KOPT-K1 (cell line): ENCODE measurements around the gene PI4KB.

Experiments used
- H3K27ac ChIP-seq: fragments of 200-600 bp; sonication (generic); 2 replicates; pipeline ENCODE4 v1.5.1; 2016; ENCODE audit warnings: antibody characterized with exemption, mild to moderate bottlenecking, low read depth, low read length; ENCODE audit not compliant: poor library complexity, severe bottlenecking
- H3K36me3 ChIP-seq: fragments of 200-600 bp; sonication (generic); 2 replicates; pipeline ENCODE4 v1.5.1; 2017; ENCODE audit warnings: antibody characterized with exemption, mild to moderate bottlenecking, low read length, moderate library complexity; ENCODE audit not compliant: insufficient read depth
- H3K9me3 ChIP-seq: fragments of 200-600 bp; sonication (generic); 2 replicates; pipeline ENCODE4 v1.5.1; 2017; ENCODE audit warnings: antibody characterized with exemption, low read length, mild to moderate bottlenecking; ENCODE audit not compliant: insufficient read depth, poor library complexity, severe bottlenecking

Gene PI4KB

DNA sequence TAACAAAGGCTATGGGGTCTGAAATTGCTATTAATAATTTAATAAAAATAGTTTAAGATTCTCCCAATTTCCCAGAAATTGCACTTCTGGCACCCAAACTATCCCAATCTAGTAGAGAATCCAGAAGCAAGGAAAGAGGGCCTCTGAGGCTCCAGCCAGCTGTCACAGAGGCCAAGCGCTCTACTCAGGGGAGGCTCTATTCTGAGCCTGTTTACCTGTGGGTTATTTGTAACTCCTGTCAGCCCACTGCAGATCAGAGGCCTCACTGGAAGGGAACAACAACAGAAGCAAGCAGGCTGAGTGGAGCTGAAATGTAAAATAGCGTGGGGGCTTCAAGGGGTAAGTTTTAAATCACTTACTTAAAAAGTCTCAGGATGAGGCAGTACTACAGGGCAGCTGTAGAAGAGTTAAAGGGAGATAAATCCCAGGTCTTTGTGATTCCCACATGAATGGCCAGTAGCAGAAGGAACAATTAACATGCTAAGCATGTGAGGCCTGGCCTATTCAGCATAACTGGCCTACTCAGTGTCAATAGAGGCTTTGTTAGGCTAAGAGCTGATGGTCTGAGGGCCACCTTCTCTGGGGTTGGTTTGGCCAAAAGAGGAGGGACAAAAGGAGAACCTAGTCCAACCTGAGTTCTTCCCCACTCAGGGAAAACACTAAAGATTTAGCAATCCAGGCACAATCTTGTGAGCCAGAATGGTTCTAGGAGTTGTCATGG lies 32.3 kb downstream of the PI4KB start:
- H3K36me3 ChIP-seq = peaks cover 92% of the 10 kb centered on the region
- H3K27ac ChIP-seq = no peak overlapping the region
- H3K9me3 ChIP-seq = no peaks in the 10 kb centered on the region

DNA sequence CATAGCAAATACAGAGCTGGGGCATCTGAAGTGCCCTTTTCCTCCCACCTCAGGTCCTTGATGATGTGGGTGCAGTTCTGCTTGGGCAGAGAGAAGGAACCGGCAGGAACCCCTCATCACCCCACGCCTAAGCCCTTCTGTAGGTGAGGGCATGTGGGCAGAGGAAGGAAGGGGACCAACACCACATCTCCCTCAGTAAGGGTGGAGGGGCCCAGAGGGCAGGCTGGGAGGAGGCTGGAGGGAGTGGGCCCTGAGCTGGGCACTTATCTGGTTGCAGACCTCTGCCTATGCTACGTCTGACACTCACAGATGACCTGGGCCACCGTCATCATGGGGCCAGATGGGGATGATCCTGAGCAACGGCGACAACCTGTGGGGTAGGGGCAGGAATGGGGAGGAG lies 34.1 kb downstream of the PI4KB start:
- Histone ChIP-seq H3K9me3 (no peaks in the 10 kb centered on the region), H3K27ac (peak overlapping the region; percentile 73), H3K36me3 (peaks cover 92% of the 10 kb centered on the region)

DNA sequence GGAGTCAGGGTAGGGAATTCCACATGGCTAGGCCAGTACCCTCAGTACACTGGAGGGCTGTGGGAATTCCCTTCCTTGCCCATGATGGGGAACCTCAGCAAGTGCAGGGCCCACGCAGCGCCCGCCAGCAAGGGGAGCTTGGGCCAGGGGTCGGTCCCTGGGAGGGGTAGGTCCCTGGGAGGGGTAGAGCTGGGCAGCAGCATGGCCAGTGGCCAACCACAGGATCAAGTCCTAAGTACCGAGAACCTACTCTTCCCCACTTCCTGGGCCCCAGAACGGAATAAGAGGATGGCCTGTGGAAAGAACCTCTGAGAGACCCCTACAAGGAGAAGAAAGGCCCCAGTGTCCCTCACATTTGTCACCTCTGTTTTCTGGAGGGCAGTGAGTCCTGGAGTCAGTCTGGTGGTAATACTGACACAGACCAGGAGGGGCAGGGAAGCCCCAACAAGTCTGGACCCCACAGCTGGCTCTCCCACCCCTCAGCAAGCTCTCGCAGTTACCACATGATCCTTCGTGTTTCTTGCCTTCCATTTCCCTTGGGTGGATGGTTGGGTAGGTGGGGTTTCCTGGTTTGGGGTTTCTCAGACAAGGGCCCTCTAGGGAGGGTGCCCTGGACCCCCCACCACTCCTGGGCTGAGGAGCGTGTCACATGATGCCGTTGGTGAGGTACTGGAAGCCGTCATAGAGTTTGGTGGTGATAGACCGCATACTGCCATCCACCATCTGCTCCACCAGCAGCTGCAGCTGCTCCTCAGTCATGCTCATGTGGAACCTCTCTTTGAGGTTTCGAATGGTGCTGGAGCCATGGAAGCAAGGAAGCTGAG lies 34.8 kb downstream of the PI4KB start:
- Histone ChIP-seq H3K27ac (peak overlapping the region; percentile 73), H3K36me3 (peaks cover 92% of the 10 kb centered on the region), H3K9me3 (no peaks in the 10 kb centered on the region)

DNA sequence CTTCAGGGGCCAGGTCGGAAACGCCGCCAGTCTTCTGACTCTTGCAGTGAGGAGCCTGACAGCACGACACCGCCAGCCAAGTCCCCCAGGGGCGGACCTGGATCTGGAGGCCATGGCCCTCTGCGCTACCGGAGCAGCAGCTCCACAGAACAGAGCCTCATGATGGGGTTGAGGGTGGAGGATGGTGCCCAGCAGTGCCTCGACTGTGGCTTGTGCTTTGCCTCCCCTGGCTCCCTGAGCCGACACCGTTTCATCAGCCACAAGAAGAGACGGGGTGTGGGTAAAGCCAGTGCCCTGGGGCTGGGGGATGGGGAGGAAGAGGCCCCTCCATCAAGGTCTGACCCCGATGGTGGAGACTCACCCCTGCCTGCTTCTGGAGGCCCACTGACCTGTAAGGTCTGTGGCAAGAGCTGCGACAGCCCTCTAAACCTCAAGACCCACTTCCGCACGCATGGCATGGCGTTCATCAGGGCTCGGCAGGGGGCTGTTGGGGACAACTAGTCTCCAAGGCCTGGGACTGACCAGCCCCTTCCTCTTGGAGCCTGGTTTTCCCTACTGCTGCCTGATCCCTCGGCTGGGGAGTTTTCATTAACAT lies 36.4 kb downstream of the PI4KB start:
- peaks cover 92% of the 10 kb centered on the region for H3K36me3 ChIP-seq
- H3K9me3 ChIP-seq = no peaks in the 10 kb centered on the region
- peak overlapping the region; percentile 36 for H3K27ac ChIP-seq

DNA sequence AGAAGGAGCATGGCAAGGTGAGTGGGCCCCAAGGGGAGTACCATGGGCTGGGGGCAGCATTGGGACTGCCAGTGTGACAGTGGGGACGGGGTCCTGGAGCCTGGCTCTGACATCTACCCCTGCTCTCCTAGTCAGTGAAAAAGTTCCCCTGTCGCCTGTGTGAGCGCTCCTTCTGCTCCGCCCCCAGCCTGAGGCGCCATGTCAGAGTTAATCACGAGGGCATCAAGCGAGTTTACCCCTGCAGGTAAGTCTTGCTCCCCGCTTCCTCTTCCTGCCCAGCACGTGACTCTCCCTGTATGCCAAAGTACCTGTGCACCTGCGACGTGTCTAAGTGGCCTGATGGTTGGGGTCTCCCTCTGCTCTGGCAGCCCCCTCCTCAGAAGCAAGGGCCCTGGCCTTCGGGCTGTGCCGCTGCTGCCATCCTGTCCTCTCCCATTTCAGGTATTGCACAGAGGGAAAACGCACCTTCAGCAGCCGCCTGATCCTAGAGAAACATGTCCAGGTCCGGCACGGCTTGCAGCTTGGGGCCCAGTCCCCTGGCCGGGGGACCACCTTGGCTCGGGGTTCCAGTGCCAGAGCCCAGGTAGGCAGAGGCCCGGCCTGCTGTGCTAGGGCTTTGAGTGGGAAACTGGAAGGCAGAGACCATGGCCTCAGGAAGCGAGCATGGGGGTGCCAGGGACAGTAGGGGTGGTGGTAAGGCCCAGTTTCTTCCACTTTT lies 37.1 kb downstream of the PI4KB start:
- peak overlapping the region; percentile 36 for H3K27ac ChIP-seq
- peaks cover 90% of the 10 kb centered on the region for H3K36me3 ChIP-seq
- H3K9me3 ChIP-seq = no peaks in the 10 kb centered on the region

DNA sequence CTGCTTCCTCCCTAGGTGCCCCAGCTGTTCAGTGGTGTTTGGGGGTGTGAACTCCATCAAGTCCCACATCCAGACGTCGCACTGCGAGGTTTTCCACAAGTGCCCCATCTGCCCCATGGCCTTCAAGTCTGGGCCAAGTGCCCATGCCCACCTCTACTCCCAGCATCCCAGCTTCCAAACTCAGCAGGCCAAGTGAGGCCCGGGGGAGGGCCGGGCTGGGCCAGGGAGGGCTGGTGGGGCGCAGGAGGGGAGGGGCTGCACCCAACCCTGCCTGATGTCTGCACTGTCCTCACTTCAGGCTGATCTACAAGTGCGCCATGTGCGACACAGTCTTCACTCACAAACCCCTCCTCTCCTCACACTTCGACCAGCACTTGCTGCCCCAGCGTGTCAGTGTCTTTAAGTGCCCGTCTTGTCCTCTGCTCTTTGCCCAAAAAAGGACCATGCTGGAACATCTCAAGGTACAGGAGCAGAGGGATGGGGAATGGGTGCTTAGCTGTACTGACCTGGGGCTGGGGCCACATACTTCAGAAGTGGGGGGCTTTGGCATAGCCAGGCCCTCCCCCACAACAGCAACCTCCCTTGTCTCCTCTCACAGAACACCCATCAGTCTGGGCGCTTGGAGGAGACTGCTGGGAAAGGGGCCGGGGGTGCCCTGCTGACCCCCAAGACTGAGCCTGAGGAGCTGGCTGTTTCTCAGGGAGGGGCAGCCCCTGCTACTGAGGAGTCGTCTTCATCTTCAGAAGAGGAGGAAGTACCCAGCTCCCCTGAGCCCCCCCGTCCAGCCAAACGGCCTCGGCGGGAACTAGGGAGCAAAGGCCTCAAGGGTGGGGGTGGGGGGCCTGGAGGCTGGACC lies 37.9 kb downstream of the PI4KB start:
- Histone ChIP-seq H3K9me3 (no peaks in the 10 kb centered on the region), H3K36me3 (peaks cover 87% of the 10 kb centered on the region), H3K27ac (peak overlapping the region; percentile 11)

DNA sequence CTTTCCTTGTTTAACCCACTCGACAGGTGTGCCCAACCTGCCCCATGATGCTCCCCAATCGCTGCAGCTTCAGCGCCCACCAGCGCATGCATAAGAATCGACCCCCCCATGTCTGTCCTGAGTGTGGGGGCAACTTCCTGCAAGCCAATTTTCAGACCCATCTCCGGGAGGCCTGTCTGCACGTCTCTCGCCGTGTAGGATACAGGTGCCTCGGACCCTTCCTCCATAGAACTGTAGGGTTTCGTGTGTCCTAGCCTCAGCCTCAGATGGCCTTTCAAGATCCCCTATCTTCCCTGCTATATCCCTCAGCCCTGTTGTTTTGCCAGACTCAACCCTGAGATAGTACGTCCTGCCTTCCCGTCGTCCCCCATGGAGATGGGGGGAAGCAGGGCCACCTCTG lies 38.7 kb downstream of the PI4KB start:
- Histone ChIP-seq H3K9me3 (no peaks in the 10 kb centered on the region), H3K36me3 (peaks cover 79% of the 10 kb centered on the region), H3K27ac (peak overlapping the region; percentile 11)

DNA sequence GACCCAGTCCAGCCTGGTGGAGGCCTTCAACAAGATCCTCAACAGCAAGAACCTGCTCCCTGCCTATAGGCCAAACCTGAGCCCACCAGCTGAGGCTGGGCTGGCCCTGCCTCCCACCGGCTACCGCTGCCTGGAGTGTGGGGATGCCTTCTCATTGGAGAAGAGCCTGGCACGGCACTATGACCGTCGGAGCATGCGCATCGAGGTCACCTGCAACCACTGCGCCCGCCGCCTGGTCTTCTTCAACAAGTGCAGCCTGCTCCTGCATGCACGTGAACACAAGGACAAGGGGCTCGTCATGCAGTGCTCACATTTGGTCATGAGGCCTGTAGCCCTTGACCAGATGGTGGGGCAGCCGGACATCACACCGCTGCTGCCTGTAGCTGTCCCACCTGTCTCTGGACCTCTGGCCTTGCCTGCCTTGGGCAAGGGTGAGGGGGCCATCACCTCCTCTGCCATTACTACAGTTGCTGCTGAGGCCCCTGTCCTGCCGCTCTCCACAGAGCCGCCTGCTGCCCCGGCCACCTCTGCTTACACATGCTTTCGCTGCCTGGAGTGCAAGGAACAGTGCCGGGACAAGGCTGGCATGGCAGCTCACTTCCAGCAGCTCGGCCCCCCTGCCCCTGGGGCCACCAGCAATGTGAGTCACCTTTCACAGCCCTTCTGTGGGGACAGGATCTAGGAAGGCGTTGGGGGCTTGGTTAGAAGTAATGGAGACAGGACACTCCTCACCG lies 39.3 kb downstream of the PI4KB start:
- Histone ChIP-seq H3K9me3 (no peaks in the 10 kb centered on the region), H3K36me3 (peaks cover 73% of the 10 kb centered on the region)

DNA sequence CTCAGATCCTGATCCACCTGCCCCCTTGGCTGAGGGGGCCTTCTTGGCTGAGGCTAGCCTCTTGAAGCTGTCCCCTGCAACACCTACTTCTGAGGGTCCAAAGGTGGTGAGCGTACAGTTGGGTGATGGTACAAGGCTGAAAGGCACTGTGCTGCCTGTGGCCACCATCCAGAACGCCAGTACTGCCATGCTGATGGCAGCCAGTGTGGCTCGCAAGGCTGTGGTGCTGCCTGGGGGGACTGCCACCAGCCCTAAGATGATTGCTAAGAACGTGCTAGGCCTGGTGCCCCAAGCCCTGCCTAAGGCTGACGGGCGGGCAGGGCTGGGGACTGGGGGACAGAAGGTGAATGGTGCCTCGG lies 39.9 kb downstream of the PI4KB start:
- H3K9me3 ChIP-seq = no peaks in the 10 kb centered on the region
- peaks cover 72% of the 10 kb centered on the region for H3K36me3 ChIP-seq
- H3K27ac ChIP-seq = no peak overlapping the region

More for the DNA sequence above, 39.3 kb downstream of the PI4KB start:
- H3K27ac ChIP-seq = no peak overlapping the region

DNA sequence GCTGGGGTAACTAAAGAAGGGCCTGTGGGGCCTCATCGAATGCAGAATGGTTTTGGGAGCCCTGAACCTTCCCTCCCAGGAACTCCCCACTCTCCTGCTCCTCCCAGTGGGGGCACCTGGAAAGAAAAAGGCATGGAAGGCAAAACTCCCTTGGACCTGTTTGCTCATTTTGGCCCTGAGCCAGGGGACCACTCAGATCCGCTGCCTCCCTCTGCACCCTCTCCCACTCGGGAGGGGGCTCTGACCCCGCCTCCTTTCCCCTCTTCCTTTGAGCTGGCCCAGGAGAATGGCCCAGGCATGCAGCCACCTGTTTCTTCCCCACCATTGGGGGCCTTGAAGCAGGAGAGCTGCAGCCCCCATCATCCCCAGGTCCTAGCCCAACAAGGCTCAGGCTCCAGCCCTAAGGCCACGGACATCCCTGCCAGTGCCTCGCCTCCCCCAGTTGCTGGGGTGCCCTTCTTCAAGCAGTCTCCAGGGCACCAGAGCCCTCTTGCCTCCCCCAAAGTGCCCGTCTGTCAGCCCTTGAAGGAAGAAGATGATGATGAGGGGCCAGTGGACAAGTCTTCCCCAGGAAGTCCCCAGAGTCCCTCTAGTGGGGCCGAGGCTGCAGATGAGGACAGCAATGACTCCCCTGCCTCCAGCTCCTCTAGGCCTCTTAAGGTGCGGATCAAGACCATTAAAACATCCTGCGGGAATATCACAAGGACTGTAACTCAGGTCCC lies 40.4 kb downstream of the PI4KB start:
- Histone ChIP-seq H3K9me3 (no peaks in the 10 kb centered on the region), H3K27ac (no peak overlapping the region), H3K36me3 (peaks cover 67% of the 10 kb centered on the region)

DNA sequence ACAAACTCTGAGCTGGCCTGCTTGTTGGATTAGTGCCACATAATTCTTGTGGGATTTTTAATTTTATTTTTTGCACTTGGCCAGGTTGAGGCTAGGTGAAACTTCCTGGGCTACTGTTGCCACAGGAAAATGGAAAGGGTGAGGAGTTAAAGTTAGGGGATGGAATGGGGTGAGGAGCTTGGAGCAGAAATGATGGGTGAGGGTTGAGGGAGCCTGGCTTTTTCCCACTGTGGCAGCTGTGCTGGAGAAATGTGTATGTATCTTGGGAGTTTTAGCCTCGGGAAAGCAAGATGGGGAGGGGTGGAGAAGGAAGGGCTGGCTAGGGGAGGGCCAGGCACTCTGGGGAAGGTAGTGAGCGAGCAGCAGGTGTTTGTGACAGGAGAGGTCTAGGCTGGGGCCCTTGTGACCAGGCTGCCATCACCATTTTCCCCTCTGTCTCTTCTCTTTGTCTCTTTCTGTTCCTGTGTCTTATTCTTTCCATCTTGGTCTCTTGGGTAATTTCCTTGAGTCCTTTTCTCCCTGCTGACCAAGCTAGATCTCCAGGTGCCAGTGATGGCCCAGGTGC lies 43.1 kb downstream of the PI4KB start:
- Histone ChIP-seq H3K27ac (peak overlapping the region; percentile 96), H3K36me3 (peaks cover 43% of the 10 kb centered on the region), H3K9me3 (no peaks in the 10 kb centered on the region)

DNA sequence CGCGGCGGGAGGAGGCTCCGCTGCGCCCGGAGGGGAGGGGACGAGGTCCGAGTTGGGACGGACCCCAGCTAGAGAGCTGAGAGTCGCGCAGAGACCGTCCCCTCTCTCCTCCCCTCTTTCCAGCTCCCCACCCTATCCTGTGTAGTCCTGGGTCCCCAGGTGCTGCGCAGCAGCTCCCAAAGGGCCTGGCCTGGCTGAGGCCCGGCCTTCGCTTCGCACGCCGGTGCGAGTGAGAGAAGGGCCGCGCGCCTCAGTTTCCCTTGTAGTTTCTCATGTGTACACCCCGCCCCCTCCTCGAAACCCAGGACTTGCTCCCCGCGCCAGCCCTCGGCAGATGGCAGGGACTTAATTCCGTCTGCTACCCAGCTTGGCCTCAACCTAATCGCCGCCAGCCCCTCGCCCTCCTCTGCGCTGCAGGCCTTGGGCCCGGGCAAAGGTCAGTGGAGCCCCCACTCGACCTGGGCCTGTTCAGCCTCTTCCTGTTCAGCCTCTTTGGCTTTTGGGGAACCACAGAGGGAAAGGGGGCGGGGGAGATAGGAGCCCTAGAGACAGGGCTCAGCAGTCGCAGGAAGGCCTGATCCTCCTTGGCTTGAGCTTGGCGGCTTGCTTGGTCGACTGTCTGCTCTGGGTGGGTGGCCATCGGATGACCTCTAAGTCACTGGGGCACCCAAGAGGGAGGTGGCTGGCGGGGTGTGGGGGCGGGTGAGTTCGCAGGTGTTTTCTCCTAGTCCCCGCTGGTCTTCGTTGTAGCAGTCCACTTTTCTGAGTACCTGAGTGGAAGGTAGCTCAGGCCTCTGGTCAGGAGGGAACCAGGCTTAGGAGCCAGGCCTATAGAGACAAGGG lies 44.1 kb downstream of the PI4KB start:
- peaks cover 33% of the 10 kb centered on the region for H3K36me3 ChIP-seq
- H3K9me3 ChIP-seq = no peaks in the 10 kb centered on the region
- peak overlapping the region; percentile 96 for H3K27ac ChIP-seq
